GM21723 (cell line): ENCODE measurements around the gene RSRP1.

Experiments used
- ATAC-seq: cut with Tn5 transposase; IDR thresholded peaks from one replicate; pipeline ENCODE4 v1.9.1; 2021; ENCODE audit warnings: mild to moderate bottlenecking, moderate library complexity; ENCODE audit not compliant: unreplicated experiment

RSRP1 gene

DNA sequence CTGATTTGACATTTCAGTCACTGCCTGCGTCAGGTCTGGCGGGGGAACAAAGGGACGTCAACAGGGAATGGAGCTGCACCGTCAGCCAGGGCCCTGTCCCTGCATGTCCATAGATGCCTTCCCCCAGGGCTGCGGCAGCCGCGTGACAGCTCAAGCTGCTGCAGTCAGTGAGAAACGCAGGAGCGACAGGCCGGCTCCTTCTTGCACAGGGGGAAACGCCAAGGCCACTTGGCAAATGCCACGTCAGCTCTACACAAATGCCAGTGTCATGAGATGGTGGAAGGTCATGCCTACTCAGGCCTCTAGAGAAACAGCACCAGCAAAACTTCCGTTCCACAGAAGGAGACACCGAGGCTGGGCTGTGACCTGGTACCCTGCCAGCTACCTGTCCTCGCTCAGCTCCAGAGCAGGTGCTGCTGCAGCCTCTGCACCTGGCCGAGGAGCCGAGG, 52.7 kb downstream of the RSRP1 start:
- ATAC-seq = no peak

DNA sequence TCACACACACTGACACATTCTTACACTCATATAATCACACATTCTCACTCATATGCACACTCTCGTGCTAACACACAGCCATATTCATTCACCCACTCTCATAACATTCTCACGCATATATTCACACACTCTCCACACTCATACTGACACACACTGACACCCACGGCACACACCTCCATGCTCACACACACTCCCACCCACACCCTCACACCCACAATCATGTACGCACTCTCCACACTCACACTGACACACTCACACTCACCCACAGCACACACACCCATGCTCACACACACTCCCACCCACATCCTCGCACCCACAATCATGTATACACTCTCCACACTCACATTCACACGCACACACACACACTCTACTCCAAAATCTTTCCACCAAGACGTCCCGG, 53.2 kb downstream of the RSRP1 start:
- ATAC-seq = no peak

DNA sequence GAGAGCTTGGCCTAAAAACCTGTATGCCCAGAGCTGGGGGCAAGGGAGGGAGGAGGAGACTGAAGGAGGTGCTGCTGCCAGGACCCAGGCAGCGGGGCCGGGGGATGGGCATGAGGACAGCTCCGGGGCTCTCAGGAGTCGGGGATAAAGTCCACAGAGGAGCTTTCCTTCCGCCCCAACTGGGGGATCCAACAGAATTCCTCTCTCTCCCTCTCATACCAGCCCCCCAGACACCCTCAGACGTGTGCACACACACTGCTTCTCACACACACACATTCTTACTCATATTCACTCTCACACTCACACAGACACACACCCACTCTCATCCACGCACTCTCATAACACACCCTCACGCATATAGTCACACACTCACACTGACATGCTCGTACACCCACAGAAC, 54.0 kb downstream of the RSRP1 start:
- ATAC-seq = no peak
